ENCODE data around the gene RMI2. TPM values are rescaled to one million over a fixed set of nuclear protein-coding genes. Genes with fewer than 3 reads are reported as not detected.
"Not testable (repeated sequence)": the region's sequence is repeated elsewhere in the genome, so short reads cannot be mapped to it uniquely, and the experiment has no call there.

RMI2 gene
- total RNA-seq, 1 experiment from 2014 or later = 46.9 TPM

DNA sequence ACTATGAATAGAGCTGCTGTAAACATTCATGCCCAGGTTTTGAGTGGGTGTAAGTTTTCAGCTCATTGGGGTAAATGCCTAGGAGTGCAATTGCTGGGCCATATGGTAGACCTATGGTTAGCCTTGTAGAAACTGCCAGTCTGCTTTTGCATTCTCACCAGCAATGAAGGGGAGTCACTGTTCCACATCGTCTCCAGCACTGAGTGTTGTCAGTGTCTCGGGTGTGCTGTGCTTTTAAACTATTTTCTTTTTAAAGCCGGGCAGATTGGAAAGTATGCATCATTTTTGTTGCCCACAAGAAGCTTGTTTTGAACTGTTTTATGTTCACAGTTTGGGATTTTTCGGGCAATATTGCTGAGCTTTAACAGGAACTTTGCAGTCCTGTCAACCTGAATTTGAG, 7.9 kb downstream of the RMI2 start:
- DNase-seq (ENCODE audit: low read depth) = no peak

DNA sequence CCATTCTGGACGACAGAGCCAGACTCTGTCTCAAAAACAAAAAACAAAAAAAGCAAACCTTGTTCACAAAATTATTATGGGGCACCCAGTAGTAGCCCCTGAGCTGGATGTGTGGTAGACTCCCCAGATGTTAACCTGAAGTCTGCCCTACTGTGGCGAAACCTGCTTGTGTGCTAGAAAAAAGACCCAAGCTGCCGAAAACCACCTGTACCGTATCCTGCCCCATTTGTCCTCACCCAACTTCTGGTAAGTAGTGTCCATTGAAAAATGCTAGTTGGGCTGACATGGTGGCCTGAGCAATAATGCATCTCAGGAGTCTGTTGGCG, 9.1 kb downstream of the RMI2 start:
- no peak for DNase-seq (ENCODE audit: low read depth)

DNA sequence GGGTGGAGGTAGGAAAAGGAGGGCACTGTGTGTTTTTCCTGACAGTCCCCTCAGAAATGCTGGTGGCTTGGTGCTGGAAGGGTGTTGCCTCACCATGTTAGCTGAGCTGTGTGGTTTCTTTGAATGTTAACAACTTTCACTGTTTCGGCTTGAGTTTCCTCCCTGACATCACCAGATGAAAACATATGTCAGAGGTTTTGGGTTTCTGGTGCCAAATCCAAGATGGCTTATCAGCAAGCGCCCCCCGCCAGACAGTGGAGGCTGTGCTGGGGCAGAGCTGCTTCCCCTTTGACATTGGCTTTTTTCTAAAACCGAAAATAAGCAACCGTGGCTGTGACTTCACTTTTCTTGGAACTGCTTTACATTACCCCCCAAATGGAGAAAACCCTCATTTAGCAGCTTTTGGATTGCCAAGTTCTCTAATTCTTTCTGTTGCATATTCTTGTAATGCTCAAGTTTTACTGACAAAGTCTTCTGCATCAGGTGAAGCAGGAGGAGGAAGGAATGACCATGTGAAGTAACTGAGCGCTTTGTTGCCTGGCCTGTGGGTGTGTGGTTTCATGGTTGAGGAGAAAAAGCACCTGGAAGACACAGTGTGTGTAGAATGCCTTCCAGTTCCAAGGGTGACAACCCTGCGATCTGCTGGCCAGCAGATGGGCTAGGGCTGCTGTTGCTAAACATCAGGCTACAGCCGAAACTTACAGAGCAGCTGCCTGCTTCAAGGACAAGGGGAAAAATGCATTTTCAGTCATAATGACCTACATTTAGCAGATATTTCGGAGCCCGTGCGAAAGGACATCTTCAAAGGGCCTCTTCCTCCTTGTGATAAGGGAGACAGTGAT, 9.7 kb downstream of the RMI2 start:
- DNase-seq (ENCODE audit: low read depth) = no peak

DNA sequence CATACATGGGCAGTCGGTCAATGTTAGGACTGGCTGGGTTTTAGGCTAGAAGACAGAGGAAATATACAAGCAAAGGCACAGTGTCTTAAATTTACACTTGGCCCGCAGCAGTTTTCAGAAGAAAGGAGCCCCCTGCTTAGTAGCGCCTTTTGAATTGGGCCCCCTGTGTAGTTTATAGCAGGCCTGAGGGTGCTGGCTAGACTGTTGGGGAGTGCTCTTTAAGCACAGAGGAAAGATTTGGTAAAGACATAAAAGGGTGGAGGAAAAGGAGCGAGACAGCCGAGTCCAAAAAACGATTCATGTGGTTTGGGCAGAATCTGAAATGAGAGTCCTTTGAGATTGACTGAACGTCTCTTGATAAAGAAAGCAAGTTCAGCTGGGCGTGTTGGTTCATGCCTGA, 10.6 kb downstream of the RMI2 start:
- DNase-seq (ENCODE audit: low read depth) = no peak

DNA sequence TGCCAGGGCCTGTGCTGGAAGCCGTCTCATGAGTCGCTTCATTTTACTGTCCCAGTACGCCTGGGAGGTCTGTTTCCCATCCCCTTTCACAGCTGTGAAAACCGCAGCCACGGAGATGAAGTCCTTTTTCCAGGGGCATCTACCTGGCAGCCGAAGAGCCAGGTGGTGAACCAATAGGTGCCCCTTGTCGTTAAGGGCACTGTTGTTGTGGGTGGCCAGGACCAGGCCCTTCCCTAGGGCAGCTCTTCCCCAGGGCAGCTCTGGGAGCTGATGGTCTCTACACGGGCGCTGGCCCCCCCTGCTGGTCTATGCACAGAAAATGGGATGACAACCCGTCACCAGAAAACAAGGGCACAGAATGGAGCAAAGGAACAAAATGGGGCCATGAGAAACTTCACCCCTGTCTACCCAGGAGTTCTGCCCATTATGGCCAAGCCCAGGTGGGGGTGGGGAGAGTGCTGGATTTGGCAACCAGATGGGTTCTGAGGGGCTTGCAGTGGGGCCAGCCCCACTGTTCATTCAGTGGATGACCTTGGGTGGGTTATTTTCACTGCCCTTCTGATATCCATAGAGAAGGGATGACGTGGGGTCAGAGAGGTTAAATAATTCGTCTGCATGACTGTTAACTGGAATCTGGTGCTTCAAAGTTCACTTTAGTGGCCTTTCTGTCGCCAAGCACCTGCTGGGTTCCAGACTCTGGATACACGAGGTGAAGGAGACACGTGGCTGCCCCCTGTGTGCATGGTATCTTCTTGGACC, 11.5 kb downstream of the RMI2 start:
- DNase-seq (ENCODE audit: low read depth) = peak; percentile 66

DNA sequence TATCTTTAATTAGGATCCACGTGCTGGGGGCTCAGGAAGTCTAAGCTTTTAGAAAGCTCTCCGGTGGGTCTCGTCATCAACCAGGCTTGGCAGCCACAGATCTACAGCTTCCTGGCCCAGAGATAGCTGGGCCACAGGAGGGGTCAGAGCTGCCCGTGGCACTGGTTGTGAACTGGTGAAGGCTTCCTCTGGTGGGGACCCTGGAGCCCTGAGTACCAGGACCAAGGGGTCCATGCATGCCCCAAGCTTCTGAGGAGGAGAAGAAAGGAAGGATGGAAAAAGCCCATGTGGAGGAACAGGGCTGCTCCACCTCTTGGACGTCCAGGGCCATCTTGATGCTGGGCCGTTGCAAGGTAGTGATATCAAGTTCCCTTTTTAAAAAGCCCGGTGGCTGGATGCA, 13.3 kb downstream of the RMI2 start:
- no peak for DNase-seq (ENCODE audit: low read depth)

DNA sequence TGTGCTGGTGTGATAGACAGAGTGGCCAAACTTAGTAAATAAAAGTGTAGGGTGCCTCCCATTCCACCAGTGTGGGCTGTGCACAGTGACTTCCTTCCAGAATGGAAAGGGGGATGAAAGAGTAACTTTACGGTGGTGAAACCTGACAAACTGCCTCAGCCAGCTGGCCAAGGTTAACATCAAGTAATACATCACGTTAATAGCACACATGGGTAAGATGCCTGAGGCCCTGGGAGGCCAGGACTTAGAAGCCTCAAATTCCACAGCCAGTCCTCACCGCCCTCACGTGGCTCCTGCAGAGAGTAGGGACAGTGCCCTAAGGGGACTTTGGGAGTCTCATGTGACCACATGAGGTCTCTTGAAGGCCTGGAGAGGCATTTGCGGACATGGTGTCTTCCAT, 14.1 kb downstream of the RMI2 start:
- peak; percentile 100 for DNase-seq (ENCODE audit: low read depth)

DNA sequence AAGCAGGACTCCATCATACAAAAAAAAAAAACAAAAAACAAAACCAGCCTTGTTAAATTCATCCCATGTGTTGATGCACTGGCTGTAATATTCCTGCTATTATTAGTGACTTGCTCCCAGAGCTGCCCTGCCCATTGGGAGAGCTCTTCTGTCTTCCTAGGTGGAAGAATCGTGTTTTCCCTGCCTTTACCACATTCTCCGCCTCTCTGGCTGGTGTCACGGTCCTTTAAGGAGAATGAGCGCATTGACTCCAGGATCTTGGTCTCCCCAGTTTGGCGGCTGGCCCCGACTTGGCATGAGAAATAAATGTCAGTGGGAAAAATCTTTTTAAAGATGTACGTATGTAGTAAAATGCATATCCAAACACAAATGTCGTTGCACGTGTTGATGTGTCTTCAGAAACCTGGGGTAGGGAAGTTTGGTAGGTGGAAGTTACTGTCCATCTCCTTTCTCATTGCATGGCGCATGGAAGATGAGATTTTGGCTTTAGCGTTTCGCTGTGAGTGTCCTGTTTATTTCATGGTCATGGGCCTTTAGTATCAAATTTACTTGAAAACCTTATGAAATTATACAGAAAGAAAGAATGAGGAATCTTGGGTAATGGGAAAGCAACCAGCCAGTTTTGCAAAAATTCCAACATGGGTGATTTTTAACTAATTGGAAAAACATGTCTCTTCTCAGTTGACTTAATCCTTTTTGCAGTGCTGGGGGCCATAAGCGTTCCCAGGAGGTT, 15.5 kb downstream of the RMI2 start:
- DNase-seq (ENCODE audit: low read depth) = no peak

DNA sequence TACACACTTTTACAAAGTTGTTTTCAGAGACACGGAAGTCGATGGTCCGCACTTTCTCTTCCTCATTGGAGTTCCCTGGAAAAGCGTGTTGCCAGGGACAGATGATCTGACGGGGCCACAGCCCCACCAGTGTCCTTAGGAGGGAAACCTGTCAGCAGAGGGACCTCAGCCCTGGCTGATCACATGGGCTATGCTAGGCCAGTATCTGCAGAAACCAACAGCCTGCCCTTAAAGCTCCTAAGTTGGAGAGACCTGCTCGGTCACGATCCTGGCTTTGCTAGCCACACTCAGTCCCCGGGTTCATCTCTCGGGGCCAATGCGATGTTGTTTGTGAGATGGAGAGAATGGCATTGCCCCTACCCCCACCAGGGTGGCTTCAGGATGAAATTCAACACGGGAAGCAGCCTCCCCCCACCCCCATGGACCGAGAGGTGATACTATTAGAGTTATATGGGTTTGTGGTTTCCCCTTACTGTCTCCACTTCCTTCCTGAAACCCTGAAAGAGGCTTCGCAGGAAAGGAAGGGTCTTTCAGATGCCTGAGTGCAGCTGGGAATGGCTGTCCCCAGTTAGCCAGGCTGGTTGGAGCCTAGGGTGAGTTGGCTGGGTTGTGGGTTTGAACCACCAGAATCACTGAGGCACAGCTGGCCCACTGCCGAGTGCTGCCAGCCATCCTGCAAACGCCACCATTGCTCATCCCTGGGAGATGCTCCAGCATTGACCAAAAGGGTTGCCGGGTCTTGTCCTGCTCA, 16.6 kb downstream of the RMI2 start:
- peak; percentile 90 for DNase-seq (ENCODE audit: low read depth)

DNA sequence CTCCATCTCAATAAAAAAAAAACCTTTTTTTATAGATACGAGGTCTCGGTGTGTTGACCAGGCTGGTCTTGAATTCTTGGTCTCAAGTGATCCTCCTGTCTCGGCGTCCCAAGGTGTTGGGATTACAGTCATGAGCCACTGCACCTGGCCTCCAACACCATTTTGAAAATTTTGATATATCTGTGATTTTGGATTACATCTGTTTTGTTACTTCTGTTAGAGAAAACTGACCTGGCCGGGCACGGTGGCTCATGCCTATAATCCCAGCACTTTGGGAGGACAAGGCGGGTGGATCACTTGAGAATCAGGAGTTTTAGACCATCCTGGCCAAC, 18.6 kb downstream of the RMI2 start:
- DNase-seq (ENCODE audit: low read depth) = no peak

DNA sequence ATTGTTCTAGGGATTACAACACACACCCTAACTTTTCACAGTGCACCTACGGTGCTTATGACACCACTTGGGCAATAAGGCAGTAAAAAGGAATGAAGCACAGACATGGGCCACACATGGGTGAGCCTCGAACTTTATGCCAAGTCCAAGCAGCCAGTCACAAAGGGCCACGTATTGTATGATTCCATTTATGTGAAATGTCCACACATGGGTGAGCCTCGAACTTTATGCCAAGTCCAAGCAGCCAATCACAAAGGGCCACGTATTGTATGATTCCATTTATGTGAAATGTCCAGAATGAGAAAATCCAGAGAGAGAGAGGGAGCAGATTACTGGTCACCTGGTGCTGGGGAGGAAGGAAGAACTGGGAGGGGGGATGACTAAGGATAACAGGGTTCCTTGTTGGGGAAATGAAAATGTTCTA, 22.2 kb downstream of the RMI2 start:
- DNase-seq (ENCODE audit: low read depth) = no peak

DNA sequence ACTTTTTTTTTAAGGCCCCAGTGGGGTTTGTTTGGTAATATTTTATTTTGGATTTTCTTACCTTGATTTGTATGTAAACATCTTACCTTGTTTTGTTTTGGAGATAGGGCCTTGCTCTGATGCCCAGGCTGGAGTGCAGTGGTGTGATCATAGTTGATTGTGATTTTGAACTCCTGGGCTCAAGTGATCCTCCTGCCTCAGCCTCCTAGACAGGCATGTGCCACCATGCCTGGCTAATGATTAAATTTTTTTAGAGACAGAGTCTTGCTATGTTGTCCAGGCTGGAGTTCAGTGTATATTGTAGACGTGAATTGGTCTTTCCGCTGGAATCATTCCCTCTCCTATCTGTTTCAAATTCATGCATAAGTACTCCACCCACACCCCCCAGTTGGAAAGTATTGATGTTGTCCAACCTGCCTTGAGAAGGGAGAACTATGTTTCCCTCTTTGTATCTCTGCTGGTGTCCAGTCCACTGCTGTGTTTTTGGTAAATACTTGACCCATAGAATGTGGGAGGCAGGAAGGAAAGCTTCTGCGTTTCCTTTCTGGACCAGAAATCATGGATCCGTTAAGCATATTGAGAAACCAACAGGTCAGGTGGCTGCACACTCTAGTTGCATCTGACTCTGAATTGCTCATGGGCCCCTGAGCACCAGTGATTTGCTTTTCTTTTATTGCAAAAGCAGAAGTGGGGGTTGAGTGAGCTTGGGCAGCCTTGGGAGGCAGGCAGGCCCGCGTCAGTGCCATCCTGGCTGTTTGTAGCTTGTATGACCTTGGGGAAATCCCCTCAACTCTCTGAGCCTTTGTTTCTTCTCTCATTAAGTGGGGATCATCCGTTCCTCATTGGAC, 25.0 kb downstream of the RMI2 start:
- peak; percentile 26 for DNase-seq (ENCODE audit: low read depth)

DNA sequence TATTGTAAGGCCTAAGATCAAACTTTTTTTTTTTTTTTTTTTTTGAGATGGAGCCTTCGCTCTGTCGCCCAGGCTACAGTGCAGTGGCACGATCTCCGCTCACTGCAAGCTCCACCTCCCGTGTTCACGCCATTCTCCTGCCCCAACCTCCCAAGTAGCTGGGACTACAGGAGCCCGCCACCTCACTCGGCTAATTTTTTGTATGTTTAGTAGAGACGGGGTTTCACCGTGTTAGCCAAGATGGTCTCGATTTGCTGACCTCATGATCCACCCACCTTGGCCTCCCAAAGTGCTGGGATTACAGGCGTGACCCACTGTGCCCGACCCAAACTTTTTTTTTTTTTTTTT, 25.6 kb downstream of the RMI2 start:
- not testable (repeated sequence) for DNase-seq (ENCODE audit: low read depth)

DNA sequence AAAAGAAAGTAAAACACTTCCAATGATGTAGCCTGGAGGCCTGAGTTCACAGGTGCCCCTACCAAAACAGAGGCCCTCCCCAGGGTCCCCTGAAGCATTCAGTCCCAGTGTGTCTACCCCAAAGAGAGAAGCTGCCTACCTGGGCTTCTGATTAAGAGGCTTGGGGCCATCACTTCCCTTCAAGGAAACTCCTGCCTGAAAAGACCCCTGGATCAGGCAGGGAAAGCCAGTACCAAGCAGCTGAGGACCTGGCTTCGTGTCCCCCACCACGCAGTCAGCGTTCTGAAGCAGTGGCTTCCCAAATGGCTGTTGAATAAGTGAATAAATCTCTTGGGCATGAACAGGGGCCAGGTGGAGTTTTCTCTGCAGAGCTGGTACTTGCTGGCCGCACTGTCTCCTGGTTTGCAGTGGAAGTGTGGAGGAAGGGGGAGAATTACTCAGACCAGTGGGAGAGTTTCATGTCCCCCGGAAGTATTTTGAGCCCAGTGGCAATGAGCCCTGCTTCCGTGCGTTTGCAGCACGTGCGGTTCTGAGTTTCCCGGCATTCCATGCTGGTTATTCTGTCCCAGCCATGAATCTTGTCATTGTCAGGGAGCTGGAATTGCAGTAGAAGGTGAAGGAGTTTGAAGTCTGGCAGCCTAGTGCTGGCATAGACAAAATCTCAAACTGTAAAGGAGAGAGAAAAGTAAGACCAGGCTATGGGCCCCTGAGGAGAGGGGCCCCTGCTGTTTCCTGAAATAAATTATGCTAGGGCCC, 27.0 kb downstream of the RMI2 start:
- no peak for DNase-seq (ENCODE audit: low read depth)

DNA sequence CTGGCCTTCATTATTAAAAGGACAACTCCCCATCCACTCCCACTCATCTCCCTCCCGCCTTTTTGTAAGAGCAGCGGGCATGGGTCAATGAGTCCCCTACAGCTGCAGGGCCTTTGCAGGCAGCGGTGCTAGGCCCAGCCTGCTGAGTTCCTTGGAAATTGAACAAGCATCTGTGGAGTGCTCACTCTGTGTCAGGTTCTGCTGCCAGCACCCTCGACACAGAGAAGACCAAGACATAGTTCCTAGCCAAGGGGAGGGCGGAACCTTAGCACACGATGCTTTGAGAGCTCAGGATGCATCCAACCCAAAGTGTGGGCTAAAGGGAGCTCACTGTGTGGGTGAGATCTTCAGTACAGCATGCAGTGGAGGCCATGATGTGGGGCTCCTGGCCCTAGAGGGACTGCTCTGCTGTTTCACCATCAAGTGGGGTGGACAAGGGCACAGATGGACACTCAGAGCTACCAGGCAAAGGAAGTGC, 27.6 kb downstream of the RMI2 start:
- DNase-seq (ENCODE audit: low read depth) = no peak

DNA sequence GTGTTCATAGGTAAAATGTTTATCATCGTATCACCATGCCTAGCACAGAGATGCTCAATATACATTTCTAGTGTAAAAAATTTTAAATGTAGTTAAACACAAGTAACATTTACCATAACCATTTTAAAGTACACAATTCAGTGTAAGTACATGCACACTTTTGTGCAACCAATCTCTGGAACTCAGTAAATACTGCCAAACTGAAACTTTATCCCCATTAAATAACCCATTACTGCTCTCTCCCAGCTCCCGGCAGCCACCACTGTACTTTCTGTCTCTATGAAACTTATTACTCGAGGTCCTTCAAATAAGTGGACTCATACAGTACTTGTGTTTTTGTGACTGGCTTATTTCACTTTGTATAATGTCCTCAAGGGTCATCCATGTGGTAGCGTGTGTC, 29.0 kb downstream of the RMI2 start:
- no peak for DNase-seq (ENCODE audit: low read depth)

DNA sequence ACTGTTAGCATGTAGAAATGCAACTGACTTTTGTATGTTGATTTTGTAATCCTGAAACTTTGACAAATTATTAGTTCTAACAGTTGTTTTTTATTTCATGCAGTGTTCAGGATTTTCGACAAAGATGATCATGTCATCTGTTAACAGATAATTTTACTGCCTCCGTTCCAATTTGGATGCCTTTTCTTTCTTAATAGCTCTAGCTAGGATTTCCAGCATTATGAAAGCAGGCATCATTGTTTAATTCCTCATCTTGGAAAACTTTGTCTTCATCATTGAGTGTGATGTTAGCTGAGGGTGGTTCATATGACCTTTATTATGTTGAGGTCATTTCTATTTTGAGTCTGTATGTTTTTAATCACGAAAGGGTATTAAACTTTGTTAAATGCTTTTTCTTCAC, 31.9 kb downstream of the RMI2 start:
- DNase-seq (ENCODE audit: low read depth) = no peak

DNA sequence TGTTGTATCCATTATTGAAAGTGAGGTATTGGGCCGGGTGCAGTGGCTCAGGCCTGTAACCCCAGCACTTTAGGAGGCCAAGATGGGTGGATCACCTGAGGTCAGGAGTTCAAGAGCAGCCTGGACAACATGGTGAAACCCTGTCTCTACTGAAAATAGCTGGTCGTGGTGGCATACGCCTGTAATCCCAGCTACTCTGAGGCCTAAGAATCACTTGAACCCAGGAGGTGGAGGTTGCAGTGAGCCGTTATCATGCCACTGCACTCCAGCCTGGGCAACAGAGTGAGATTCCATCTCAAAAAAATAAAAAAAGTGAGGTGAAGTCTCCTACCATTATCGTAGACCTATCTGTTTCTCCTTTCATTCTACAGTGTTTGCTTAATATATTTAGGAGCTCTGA, 33.7 kb downstream of the RMI2 start:
- DNase-seq (ENCODE audit: low read depth) = not testable (repeated sequence)

DNA sequence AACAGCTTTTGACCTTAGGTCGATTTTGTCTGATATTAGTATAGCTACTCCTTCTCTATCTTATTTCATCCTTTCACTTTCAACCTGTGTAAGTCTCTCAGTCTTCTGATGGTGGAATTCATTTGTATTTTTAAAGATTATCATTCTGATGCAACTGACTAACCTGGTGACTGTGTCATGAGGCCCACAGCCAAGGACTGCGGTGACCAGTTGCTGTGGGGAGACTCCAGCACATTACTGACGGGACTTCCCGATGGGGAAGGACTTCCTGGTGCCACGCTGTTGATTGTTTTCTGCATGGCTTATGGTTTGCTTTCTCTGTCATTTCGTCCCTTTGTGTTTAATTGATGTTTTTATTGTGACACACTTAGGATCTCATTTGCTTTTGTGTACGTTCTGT, 34.2 kb downstream of the RMI2 start:
- DNase-seq (ENCODE audit: low read depth) = peak; percentile 88

DNA sequence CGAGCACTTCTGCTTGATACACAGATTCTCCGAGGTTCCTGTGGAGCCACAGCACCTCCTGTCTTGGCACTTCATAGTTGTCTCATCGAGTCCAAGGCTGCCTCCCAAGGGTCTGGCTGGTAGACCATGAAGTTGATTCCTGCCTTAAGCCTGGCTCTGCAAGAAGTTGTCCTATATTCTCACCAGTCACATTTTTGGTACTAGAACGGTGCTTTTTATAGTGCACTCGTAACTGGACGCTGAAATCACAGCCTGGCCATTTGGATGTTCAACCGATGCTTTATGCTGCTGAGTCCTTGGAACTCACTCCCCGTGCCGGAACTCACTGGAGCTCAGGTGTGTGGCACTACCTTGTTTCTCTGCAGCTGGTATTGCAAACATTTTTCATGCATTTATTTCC, 35.6 kb downstream of the RMI2 start:
- no peak for DNase-seq (ENCODE audit: low read depth)

Data from M059J (cell line).